ENCODE measurements around the gene GZF1. TPM values are rescaled to one million over a fixed set of nuclear protein-coding genes. Genes with fewer than 3 reads are reported as not detected.

Gene GZF1
- total RNA-seq, 6 experiments from 2014 or later, result 3.5 to 9.6 (median 6.1) TPM

GRCh38 chr20:23332467-23332866 lies 29.5 kb upstream of the GZF1 start:
- WGBS (ENCODE audit: insufficient coverage, low coverage, low lambda C conversion rate, missing lambda C conversion rate), result 39% methylated on average over 2 of the region's 2 CpGs
- intact Hi-C loops (cut with DNase I), result no loop called here
- Histone ChIP-seq H3K36me3 (no peaks in the 10 kb centered on the region), H3K4me3 (no peak overlapping the region), H3K27me3 (no peaks in the 10 kb centered on the region), H3K9me3 (no peaks in the 10 kb centered on the region), H3K27ac (no peak overlapping the region), H3K4me1 (no peaks in the 10 kb centered on the region)
- ATAC-seq (no peak), DNase-seq (no peak)
- TF ChIP-seq POLR2A (IDR thresholded peaks at IDR 0.05) (no peak), CTCF (IDR thresholded peaks at IDR 0.05) (no peak)

- Histone ChIP-seq H3K27ac (no peak overlapping the region), H3K4me1 (no peaks in the 10 kb centered on the region), H3K36me3 (no peaks in the 10 kb centered on the region), H3K27me3 (no peaks in the 10 kb centered on the region), H3K4me3 (no peak overlapping the region), H3K9me3 (no peaks in the 10 kb centered on the region)
- WGBS (ENCODE audit: insufficient coverage, low coverage, low lambda C conversion rate, missing lambda C conversion rate), result 17% methylated on average over 2 of the region's 3 CpGs
- intact Hi-C loops (cut with DNase I), result no loop called here
- TF ChIP-seq CTCF (IDR thresholded peaks at IDR 0.05) (no peak), POLR2A (IDR thresholded peaks at IDR 0.05) (no peak)
- ATAC-seq, result no peak
- no peak for DNase-seq
Observed at GRCh38 chr20:23334111-23334510, 27.9 kb upstream of the GZF1 start.

- TF ChIP-seq CTCF (IDR thresholded peaks at IDR 0.05) (no peak), POLR2A (IDR thresholded peaks at IDR 0.05) (no peak)
- H3K4me1 ChIP-seq, result no peaks in the 10 kb centered on the region
- intact Hi-C loops (cut with DNase I), result no loop called here
- no peak overlapping the region for H3K27ac ChIP-seq
- H3K36me3 ChIP-seq, result no peaks in the 10 kb centered on the region
- WGBS (ENCODE audit: insufficient coverage, low coverage, low lambda C conversion rate, missing lambda C conversion rate), result 80% methylated on average over 4 of the region's 5 CpGs
- no peak for DNase-seq
- no peak for ATAC-seq
- H3K27me3 ChIP-seq, result no peaks in the 10 kb centered on the region
- no peak overlapping the region for H3K4me3 ChIP-seq
- no peaks in the 10 kb centered on the region for H3K9me3 ChIP-seq
Observed at GRCh38 chr20:23335521-23335920, 26.5 kb upstream of the GZF1 start.

GRCh38 chr20:23336476-23336875 lies 25.5 kb upstream of the GZF1 start:
- Histone ChIP-seq H3K4me3 (no peak overlapping the region), H3K9me3 (no peaks in the 10 kb centered on the region), H3K36me3 (no peaks in the 10 kb centered on the region), H3K4me1 (no peaks in the 10 kb centered on the region), H3K27me3 (no peaks in the 10 kb centered on the region), H3K27ac (no peak overlapping the region)
- DNase-seq (no peak), ATAC-seq (no peak)
- no peak for TF ChIP-seq CTCF (IDR thresholded peaks at IDR 0.05)
- no peak for TF ChIP-seq POLR2A (IDR thresholded peaks at IDR 0.05)
- 74% methylated on average over 3 of the region's 5 CpGs for whole genome bisulfite sequencing (ENCODE audit: insufficient coverage, low coverage, low lambda C conversion rate, missing lambda C conversion rate)
- intact Hi-C loops (cut with DNase I), result no loop called here

- ATAC-seq, result no peak
- no peak for DNase-seq
- Histone ChIP-seq H3K9me3 (no peaks in the 10 kb centered on the region), H3K27ac (no peak overlapping the region), H3K4me1 (no peaks in the 10 kb centered on the region), H3K27me3 (no peaks in the 10 kb centered on the region), H3K4me3 (no peak overlapping the region), H3K36me3 (no peaks in the 10 kb centered on the region)
- no peak for TF ChIP-seq CTCF (IDR thresholded peaks at IDR 0.05)
- TF ChIP-seq POLR2A (IDR thresholded peaks at IDR 0.05), result no peak
- intact Hi-C loops (cut with DNase I), result no loop called here
Observed at GRCh38 chr20:23337312-23337711, 24.7 kb upstream of the GZF1 start.

Measured in right lobe of liver (tissue), 6 donors.